GM18502 (cell line): ENCODE data around the gene CIZ1.
"Not testable (repeated sequence)": the region's sequence is repeated elsewhere in the genome, so short reads cannot be mapped to it uniquely, and the experiment has no call there.

Experiments used
- ATAC-seq: cut with Tn5 transposase; IDR thresholded peaks from one replicate; pipeline ENCODE4 v1.9.1; 2021; ENCODE audit warnings: mild to moderate bottlenecking; ENCODE audit not compliant: unreplicated experiment, poor library complexity

CIZ1 gene

GRCh38 chr9:128191406-128192046 is at the start of gene CIZ1:
Gene CIZ1 (minus strand): TSS chr9:128191572. CDS start chr9:128190857, 715 bp downstream.
- peak; percentile 67 for ATAC-seq

- ATAC-seq, result no peak
These were observed 42.5 kb upstream of the CIZ1 start for GRCh38 chr9:128233817-128234406.

- no peak for ATAC-seq
These were observed 41.4 kb upstream of the CIZ1 start for GRCh38 chr9:128232528-128233428.

GRCh38 chr9:128231638-128232527 is 40.5 kb upstream of the CIZ1 start:
- no peak for ATAC-seq

- ATAC-seq, result not testable (repeated sequence)
These were observed 39.5 kb upstream of the CIZ1 start for GRCh38 chr9:128230897-128231296.

- no peak for ATAC-seq
These were observed 35.0 kb upstream of the CIZ1 start for GRCh38 chr9:128226412-128226801.

- ATAC-seq, result no peak
These were observed 34.5 kb upstream of the CIZ1 start for GRCh38 chr9:128225770-128226411.

GRCh38 chr9:128224877-128225276 is 33.5 kb upstream of the CIZ1 start:
- no peak for ATAC-seq

- ATAC-seq, result no peak
These were observed 31.7 kb upstream of the CIZ1 start for GRCh38 chr9:128222880-128223670.

- no peak for ATAC-seq
These were observed 30.7 kb upstream of the CIZ1 start for GRCh38 chr9:128222026-128222425.

GRCh38 chr9:128219831-128220230 is 28.5 kb upstream of the CIZ1 start:
- ATAC-seq, result no peak

- peak; percentile 79 for ATAC-seq
These were observed 27.4 kb upstream of the CIZ1 start for GRCh38 chr9:128218518-128219389.

- no peak for ATAC-seq
These were observed 26.8 kb upstream of the CIZ1 start for GRCh38 chr9:128218172-128218517.

- no peak for ATAC-seq
These were observed 25.6 kb upstream of the CIZ1 start for GRCh38 chr9:128216781-128217553.

- no peak for ATAC-seq
These were observed 24.4 kb upstream of the CIZ1 start for GRCh38 chr9:128215491-128216409.
